AG04449 (cell line): ENCODE results near the gene SCN3A.

Source experiments
- CTCF ChIA-PET: fragments of 350-600 bp; formaldehyde crosslinking; extraction: SDS; loops from one replicate; lab custom pipeline; 2021; ENCODE audit warnings: antibody characterized with exemption; lab: Yijun Ruan, JAX
- POLR2A ChIA-PET: fragments of 400-600, 350-600 bp; formaldehyde crosslinking; extraction: SDS; loops from one replicate; lab custom pipeline; 2020; ENCODE audit warnings: antibody characterized with exemption, inconsistent platforms; lab: Yijun Ruan, JAX
- DNase-seq: peaks from one replicate; pipeline ENCODE4 v3.0.0-alpha.2; 2010; ENCODE audit warnings: low read depth, low spot score
- H3K4me3 ChIP-seq: 2 replicates; pipeline ENCODE4 v1.5.1; 2011; ENCODE audit warnings: low read depth, mild to moderate bottlenecking, control low read depth, low read length
- TF ChIP-seq, protein P1 (sequence below): IDR thresholded peaks from one replicate; pipeline ENCODE4 v1.5.1; 2011; ENCODE audit warnings: mild to moderate bottlenecking, moderate library complexity, low read length, control low read depth, inconsistent platforms; ENCODE audit not compliant: insufficient read depth; ENCODE audit errors: missing control alignments

Gene SCN3A

DNA sequence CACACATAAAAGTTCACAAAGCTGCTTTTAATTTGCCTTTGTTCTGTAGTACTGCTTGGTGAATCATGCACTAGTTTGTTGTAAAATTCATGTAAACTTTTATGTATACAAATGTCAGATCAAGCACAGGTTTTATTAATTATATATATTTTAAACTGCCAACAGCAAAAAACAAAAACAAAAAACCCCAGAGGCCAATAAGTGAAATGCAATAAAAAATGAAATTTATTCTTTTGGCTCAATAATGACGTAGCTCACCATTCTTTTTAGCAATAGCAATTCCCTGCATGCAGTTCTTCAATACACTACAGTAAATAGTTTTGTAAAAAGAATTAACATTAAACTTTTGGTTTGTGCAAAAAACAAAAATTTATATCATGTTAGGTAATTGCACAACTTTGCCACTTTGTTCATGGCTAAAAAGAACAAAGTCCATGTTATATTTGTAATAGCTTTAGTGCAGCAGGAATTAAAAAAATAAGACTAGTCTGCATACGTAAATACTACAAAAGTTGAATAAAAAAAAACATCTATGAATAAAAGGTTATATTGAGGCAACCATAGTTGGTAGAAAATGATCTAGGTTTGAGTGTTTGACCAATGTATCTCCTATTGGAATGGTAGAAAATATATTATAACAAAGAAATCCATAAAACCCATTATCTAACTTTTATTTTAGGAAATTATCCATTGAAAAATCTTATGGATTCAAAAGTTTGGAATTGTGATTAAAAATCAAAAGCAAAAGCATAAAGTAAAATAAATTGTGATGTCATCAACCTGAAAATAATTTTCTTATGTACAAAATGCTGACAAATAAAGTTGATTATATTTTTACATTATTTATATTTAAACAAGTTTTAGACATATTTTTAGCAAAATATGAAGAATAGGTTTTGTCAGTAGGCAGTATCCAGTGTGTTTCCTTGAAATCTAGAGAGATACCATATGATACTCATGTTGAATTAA, 115.6 kb downstream of the SCN3A start:
- H3K4me3 ChIP-seq = no peak overlapping the region
- POLR2A ChIA-PET = no interaction called here
- no peak for DNase-seq
- TF ChIP-seq, protein P1, sequence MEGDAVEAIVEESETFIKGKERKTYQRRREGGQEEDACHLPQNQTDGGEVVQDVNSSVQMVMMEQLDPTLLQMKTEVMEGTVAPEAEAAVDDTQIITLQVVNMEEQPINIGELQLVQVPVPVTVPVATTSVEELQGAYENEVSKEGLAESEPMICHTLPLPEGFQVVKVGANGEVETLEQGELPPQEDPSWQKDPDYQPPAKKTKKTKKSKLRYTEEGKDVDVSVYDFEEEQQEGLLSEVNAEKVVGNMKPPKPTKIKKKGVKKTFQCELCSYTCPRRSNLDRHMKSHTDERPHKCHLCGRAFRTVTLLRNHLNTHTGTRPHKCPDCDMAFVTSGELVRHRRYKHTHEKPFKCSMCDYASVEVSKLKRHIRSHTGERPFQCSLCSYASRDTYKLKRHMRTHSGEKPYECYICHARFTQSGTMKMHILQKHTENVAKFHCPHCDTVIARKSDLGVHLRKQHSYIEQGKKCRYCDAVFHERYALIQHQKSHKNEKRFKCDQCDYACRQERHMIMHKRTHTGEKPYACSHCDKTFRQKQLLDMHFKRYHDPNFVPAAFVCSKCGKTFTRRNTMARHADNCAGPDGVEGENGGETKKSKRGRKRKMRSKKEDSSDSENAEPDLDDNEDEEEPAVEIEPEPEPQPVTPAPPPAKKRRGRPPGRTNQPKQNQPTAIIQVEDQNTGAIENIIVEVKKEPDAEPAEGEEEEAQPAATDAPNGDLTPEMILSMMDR = no peak
- CTCF ChIA-PET = interaction anchor here (0.7 kb wide), 1 partner anchor 59 kb away, joined by 3 read pairs; no protein-coding TSS in a partner anchor

DNA sequence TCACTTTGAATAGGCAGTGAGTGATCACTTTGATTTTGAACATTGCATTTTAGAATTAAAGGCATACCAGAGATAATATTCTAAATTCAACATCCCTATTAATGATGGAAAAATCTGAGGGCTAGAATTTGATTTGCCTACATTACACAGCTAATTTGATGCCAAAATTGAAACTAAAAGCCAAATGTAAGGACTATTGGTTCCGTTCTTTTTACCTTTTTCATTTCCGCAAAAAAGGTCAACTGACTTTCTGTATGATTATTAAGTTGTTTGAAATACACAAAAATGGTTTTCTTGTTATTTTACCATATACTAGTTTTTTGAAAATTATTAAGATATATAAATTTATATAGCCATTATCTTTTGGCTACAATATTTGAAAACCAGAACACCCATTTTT, 117.5 kb downstream of the SCN3A start:
- CTCF ChIA-PET = no interaction called here
- POLR2A ChIA-PET = no interaction called here
- DNase-seq = no peak
- H3K4me3 ChIP-seq = no peak overlapping the region
- TF ChIP-seq, protein P1 = no peak

DNA sequence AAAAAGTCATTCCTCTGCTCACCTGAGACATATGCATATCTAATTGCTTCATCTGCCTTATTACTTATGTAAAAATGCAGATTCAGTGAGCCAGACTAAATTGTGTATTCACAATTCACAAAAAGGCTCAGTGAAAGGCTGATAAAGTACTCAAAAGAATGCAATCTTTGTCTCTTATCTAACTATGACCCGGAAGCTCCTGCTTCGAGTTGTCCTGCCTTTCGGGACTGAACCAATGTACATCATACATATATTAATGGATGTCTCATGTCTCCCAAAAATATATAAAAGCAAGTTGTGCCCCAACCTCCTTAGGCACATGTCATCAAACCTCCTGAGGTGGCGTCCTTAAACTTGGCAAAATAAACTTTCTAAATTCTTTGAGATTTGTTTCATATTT, 120.5 kb downstream of the SCN3A start:
- POLR2A ChIA-PET = no interaction called here
- TF ChIP-seq, protein P1 = no peak
- CTCF ChIA-PET = no interaction called here
- DNase-seq = no peak
- H3K4me3 ChIP-seq = no peak overlapping the region

DNA sequence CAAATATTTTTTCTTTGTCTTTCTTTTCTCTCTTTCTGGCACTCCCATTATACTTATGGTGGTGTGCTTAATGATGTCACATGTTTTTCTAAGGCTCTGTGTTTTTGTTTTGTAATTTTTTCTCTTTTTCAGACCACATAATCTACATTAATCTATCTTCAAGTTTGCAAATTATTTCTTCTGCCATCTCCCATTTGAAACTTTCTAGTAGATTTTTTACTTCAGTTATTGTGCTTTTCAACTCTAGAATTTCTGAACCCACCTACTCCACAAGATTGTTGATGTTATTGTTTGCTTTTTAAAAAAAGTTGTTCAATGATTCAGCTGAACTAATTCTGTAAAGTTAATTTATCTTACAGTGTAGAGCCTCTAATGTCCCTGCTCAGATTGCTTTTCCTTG, 121.4 kb downstream of the SCN3A start:
- no peak overlapping the region for H3K4me3 ChIP-seq
- ChIA-PET CTCF (no interaction called here), POLR2A (no interaction called here)
- no peak for DNase-seq
- TF ChIP-seq, protein P1 = no peak

DNA sequence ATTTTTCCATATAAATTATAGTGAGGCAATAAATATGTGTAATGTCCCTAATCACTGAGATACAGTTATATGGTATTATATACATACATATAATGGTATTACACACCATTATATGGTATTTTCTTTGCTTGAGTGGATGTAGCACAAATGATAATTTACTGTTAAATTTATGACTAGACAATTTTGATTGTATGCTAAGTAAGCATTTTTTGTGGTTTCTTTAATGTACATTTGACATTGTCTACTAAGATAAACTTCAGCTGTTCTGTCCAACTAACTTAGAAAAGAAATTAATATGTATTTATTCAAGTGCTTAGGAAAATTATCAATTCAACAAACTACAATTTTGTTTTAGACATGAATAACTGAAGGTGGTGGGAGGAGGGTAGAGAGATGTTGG, 122.6 kb downstream of the SCN3A start:
- ChIA-PET POLR2A (no interaction called here), CTCF (no interaction called here)
- no peak overlapping the region for H3K4me3 ChIP-seq
- TF ChIP-seq, protein P1 = no peak
- DNase-seq = no peak

DNA sequence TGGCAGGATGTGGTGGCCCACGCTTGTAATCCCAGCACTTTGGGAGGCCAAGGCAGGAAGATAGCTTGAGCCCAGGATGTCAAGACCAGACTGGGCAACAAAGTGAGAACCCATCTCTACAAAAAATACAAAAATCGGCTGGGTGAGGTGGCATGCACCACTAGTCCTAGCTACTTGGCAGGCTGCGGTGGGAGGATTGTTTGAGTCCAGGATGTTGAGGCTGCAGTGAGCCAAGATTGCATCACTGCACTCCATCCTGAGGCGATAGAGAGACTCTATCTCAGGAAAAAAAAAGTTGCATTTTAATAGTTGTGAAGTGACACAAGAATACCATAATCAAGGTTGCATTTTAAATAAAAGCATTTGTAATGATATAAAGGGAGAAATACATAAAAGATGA, 124.4 kb downstream of the SCN3A start:
- POLR2A ChIA-PET = no interaction called here
- TF ChIP-seq, protein P1 = no peak
- no peak for DNase-seq
- CTCF ChIA-PET = no interaction called here
- no peak overlapping the region for H3K4me3 ChIP-seq
